GF-D8 (cell line): Measurements from ENCODE around the gene EIF5A.

Source experiments
- DNase-seq: peaks from one replicate; lab custom pipeline; 2025; lab: John Stamatoyannopoulos, UW

The EIF5A gene

DNA sequence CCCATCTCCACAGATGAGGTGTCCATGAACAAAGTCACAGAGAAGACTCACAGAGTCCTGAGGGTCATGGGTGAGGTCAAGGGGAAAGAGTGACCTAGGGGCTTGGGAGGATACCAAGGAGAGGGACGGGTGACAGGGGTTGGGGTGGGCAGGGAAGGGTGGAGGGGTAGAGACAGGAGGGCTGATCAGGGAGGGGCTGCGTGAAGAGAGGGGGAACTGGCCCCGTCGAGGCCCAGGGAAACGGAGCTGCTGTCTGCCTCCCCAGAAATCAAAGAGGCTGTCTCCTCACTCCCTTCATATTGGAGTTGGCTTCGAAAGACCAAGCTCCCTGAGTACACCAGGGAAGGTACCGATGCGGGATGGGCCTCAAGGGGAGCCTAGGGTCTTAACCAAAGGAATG, 48.1 kb downstream of the EIF5A start:
- no peak for DNase-seq

DNA sequence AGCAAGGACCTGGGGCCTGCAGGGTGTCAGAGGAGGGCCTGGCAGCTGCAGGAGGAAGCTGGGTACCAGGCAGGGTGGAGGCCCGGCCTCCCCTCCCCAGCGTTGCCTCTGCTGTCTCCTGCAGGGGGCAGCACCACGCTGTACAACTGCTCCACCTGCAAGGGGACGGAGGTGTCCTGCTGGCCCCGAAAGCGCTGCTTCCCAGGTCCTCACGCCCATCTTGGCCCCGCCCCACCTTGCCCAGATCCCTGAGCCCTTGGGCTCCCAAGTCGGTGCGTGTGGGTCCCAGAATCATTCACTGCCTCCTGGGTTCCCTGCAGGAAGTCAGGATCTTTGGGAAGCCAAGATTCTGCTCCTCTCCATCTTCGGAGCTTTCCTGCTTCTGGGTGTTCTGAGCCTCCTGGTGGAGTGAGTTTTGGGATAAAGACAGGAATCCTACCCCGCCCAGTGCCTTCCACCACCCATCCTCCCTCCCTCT, 48.7 kb downstream of the EIF5A start:
- DNase-seq = no peak

DNA sequence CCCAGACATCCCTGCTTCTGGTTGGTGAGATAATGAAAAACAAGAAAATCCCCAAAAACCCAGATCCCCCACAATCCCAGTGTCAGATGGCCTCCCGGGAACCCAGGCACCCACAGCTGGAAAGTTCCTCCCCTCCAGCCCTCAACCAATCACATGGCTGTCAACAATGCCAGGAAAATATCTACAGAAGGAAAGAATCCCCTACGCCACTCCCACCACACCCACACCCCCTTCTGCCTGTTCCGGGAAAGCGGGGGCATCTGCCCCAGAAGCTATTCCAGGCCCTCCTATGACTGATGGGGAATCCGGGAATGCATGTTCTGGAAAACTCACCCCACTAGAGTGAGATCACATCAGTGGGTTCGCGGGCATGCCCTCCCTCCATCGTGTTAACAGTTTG, 49.3 kb downstream of the EIF5A start:
- no peak for DNase-seq

DNA sequence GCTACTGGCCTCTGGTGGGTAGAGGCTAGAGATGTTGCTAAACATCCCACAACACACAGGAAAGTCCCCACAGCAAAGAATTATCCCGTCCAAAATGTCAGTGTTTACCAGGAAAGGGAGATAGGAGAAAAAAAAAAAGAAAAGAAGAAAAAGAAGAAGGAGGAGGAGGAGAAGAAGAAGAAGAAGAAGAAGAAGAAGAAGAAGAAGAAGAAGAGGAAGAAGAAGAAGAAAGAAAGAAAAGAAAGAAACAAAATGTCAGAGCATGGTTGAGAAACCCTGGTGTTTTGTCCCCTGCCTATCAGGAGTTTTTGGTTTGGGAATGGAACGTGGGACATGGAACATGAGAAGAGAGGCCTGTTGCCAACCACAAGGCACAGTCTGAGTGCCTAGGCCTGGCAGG, 50.0 kb downstream of the EIF5A start:
- no peak for DNase-seq

DNA sequence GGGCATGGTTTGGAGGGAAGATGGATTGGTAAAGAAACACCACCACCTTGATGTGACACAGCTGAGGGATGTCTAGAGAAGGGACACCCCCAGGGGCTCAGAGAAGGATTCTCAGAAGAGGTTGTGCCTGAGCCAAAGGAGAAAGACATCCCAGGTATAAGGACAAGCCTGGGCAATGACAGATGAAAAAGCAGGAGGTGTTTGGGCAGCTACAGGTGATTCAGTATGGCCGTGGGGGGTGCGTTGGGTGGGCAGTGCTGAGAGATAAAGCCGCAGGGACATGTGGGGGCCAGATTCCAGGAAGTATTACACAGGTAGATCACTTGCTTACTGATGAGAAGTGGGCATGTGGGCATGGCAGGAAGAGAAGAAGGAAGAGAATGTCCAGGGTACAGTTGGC, 54.5 kb downstream of the EIF5A start:
- DNase-seq = no peak
